PC-3 (cell line): ENCODE results near the gene ZDHHC6.

Experiments
- CTCF ChIP-seq: fragments of 300-600 bp; sonication (generic); conservative IDR thresholded peaks from 2 replicates; pipeline ENCODE4 v1.5.1; 2017; ENCODE audit warnings: antibody characterized with exemption, low read depth, mild to moderate bottlenecking, low read length
- EZH2 ChIP-seq: fragments of 300-600 bp; sonication (generic); IDR thresholded peaks from one replicate; pipeline ENCODE4 v1.6.1; 2017; ENCODE audit warnings: antibody characterized with exemption, mild to moderate bottlenecking, low read length; ENCODE audit not compliant: unreplicated experiment

- TF ChIP-seq CTCF (no peak), EZH2 (no peak)
Observed at GRCh38 chr10:112492736-112493135, 46.0 kb upstream of the ZDHHC6 start.
